ENCODE measurements around the gene RTP5.

The RTP5 gene

DNA sequence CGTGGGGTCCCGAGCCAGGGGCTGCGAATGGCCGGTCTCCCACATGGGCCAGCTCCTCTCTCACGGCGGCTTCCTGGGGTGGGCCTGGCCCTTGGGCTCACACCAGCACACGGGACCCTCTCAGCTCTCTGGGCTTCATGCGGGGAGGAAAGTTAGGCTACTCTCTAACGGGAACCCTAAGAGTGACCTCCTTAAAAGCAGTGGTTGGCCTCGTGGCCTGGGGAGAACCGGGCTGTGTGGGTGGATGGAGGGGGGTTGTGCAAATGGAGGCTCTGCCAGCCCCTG lies 25.8 kb downstream of the RTP5 start:
- H3K4me3 ChIP-seq (ENCODE audit: low read length), result no peak overlapping the region
- TF ChIP-seq, protein P1, sequence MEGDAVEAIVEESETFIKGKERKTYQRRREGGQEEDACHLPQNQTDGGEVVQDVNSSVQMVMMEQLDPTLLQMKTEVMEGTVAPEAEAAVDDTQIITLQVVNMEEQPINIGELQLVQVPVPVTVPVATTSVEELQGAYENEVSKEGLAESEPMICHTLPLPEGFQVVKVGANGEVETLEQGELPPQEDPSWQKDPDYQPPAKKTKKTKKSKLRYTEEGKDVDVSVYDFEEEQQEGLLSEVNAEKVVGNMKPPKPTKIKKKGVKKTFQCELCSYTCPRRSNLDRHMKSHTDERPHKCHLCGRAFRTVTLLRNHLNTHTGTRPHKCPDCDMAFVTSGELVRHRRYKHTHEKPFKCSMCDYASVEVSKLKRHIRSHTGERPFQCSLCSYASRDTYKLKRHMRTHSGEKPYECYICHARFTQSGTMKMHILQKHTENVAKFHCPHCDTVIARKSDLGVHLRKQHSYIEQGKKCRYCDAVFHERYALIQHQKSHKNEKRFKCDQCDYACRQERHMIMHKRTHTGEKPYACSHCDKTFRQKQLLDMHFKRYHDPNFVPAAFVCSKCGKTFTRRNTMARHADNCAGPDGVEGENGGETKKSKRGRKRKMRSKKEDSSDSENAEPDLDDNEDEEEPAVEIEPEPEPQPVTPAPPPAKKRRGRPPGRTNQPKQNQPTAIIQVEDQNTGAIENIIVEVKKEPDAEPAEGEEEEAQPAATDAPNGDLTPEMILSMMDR (conservative IDR thresholded peaks at IDR 0.05; ENCODE audit: low read length), result no peak
- DNase-seq (ENCODE audit: low read depth), result no peak

DNA sequence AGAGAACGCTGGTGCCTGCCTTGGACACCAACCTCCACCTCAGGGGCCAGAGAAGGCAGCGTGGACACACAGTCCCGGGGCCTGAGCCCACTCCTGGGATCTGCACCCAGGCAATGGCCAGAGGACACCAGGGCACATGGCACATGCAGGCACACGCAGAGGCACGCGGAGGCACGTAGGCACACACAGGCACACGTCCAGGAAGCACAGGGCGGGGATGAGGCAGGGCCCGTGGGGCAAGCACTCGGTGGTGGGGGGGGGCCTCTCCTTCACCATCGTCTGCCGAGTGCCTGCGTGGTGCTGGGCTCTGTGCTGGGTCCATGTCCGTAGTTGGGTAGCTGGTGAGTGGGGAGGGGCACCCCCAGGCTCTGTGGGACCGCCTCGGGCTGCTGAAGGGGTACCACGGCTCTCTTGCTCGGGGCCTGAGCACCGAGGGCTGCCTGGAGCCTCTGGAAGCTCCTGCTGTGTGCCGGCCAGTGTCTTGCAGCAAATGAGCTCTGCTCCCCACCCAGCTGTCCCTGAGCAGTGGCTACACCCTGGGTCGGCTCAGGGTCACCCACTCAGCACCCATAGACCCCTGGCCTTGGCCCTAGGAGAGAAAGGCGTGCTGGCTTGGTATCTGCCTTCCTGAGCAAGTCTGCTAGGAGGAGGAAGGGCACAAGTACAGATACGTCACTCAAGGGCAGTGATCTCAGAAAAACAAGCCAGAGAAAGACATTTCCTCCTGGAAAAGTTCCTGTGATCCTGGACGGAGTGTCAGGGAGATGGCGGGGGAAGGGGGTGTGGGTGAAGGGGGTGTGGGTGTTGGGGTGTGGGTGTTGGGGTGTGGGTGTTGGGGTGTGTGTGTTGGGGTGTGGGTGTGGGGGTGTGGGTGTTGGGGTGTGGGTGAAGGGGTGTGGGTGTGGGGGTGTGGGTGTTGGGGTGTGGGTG lies 26.4 kb downstream of the RTP5 start:
- TF ChIP-seq, protein P1 (conservative IDR thresholded peaks at IDR 0.05; ENCODE audit: low read length), result no peak
- peak; percentile 21 for DNase-seq (ENCODE audit: low read depth)
- no peak overlapping the region for H3K4me3 ChIP-seq (ENCODE audit: low read length)

GRCh38 chr2:241896746-241897201 lies 27.2 kb downstream of the RTP5 start:
- DNase-seq (ENCODE audit: low read depth), result no peak
- H3K4me3 ChIP-seq (ENCODE audit: low read length), result no peak overlapping the region
- TF ChIP-seq, protein P1 (conservative IDR thresholded peaks at IDR 0.05; ENCODE audit: low read length), result no peak

DNA sequence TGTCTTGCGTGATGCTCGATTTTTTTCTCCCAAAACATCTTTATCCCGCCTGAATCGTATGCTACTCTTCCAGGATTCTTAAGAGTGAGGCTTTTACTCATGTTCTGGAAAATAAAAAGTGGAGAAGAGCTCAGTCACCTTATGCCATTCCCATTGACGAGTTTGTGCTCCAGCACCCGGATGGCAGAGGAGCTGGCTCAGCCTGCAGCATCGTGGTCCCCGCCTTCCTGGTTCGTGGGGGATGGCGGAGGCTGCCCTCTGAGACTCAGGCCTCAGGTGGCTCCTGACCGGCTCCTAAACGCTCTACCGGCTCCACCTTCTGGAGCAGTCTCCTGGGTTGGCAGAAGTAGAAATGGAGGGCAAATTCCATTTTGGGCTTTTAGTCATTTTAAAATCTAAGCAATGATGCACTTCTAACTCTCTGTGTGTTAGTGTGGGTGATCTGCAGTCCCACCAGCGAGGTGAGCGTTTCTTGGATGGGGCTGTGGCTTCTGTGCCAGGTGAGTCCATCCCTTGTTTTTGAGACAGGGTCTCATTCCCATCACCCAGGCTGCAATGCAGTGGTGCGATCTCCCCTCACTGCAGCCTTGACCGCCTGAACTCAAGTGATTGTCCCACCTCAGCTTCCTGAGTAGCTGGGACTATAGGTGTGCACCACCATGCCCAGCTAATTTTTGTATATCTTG lies 27.8 kb downstream of the RTP5 start:
- no peak for DNase-seq (ENCODE audit: low read depth)
- no peak overlapping the region for H3K4me3 ChIP-seq (ENCODE audit: low read length)
- TF ChIP-seq, protein P1 (conservative IDR thresholded peaks at IDR 0.05; ENCODE audit: low read length), result no peak

DNA sequence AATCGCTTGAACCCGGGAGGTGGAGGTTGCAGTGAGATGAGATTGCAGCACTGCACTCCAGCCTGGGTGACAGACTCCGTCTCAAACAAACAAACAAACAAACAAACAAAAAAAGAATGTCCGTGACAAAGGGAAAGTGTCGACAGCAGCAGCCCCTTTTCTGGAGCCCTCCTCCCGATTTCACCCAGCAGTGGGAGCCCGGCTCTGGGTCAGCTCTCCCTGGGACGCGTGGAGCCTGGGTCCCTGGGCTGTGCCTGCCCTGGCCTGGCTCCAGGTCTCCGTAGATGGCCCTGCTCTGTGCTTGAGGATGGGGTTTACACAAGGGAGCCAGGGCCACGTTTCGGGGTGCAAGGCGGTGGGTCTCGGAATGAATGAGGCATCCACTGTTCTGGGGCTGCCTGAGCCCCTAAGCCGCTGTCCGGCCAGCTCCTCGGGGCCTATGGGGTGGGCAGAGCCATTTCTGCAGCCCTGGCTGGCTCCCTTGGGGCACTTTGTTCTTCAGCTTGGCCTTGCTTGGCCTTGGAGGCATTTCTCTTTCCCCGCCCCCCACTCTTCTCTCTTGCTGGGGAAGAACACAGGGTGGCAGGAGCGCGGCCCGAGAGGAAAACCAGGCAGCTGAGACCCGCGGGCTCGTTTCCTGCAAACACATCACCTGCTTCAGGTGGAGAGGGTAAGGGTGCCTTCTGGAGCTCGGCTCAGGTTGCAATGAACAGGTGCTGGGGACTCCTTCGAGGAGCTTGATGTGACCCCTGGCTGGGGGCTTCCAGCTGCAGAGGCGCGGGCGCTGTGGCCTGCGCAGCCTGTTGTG lies 29.1 kb downstream of the RTP5 start:
- DNase-seq (ENCODE audit: low read depth), result no peak
- TF ChIP-seq, protein P1 (conservative IDR thresholded peaks at IDR 0.05; ENCODE audit: low read length), result no peak
- H3K4me3 ChIP-seq (ENCODE audit: low read length), result no peak overlapping the region

GRCh38 chr2:241900251-241901017 lies 30.9 kb downstream of the RTP5 start:
- TF ChIP-seq, protein P1 (conservative IDR thresholded peaks at IDR 0.05; ENCODE audit: low read length), result no peak
- no peak overlapping the region for H3K4me3 ChIP-seq (ENCODE audit: low read length)
- no peak for DNase-seq (ENCODE audit: low read depth)

Data from AG10803 (cell line).